ENCODE data around the gene TRIM2. TPM values are rescaled to one million over a fixed set of nuclear protein-coding genes. Genes with fewer than 3 reads are reported as not detected.

TRIM2 gene
- total RNA-seq, 1 experiment from 2014 or later = 41.4 TPM

- ChIA-PET POLR2A (no interaction called here), RAD21 (ENCODE audit: low non-redundant PET in 1 of 2, low total read pairs in 2 of 2, uncharacterized antibody in 2 of 2, unreplicated experiment in 2 of 2) (no interaction called here), CTCF (no interaction called here)
- Histone ChIP-seq H3K4me2 (ENCODE audit: low read length) (no peak overlapping the region), H3K4me1 (ENCODE audit: control insufficient read depth in 1 of 2, insufficient read depth in 2 of 2, low read length in 2 of 2) (peaks cover 7 to 32% of the 10 kb centered on the region in 2 experiments; a peak in 3 of 4 replicates), H3K79me2 (ENCODE audit: insufficient read depth, low read length) (no peaks in the 10 kb centered on the region; the same call in 1 of the 2 replicates), H3K9me2 (ENCODE audit: insufficient read depth) (no peaks in the 10 kb centered on the region), H3K9me3 (ENCODE audit: control insufficient read depth in 1 of 2, insufficient read depth in 1 of 2, low read depth in 1 of 2, low read length in 2 of 2) (no peaks in the 10 kb centered on the region), H3K36me3 (ENCODE audit: control insufficient read depth in 1 of 2, insufficient read depth in 2 of 2, low read length in 2 of 2) (no peaks in the 10 kb centered on the region), H2AFZ (ENCODE audit: low read depth, low read length, poor library complexity, severe bottlenecking) (no peak overlapping the region), H3K9ac (ENCODE audit: low read length) (no peak overlapping the region), H3K27me3 (ENCODE audit: insufficient read depth, low read length) (no peaks in the 10 kb centered on the region), H3K4me3 (replicated peaks in 1 of 2; ENCODE audit: low read depth in 1 of 2, low read length in 2 of 2) (no peak overlapping the region), H3K27ac (ENCODE audit: low read depth, low read length) (no peak overlapping the region), H4K20me1 (ENCODE audit: insufficient read depth) (no peaks in the 10 kb centered on the region)
- no peak for DNase-seq (ENCODE audit: low read depth, low spot score)
- intact Hi-C loops (cut with micrococcal nuclease) = no loop called here
- ATAC-seq = no peak
- TF ChIP-seq ZFX (IDR thresholded peaks at IDR 0.05) (no peak), POLR2A (IDR thresholded peaks at IDR 0.05; ENCODE audit: borderline replicate concordance, extremely low read depth, insufficient read depth, insufficient read length) (no peak), POLR2AphosphoS5 (IDR thresholded peaks at IDR 0.05; ENCODE audit: low read depth, low read length) (no peak), CEBPB (IDR thresholded peaks at IDR 0.05; ENCODE audit: low read depth) (no peak), ZNF274 (IDR thresholded peaks at IDR 0.05; ENCODE audit: low read depth, low read length) (no peak)
- TF ChIP-seq, protein P1, sequence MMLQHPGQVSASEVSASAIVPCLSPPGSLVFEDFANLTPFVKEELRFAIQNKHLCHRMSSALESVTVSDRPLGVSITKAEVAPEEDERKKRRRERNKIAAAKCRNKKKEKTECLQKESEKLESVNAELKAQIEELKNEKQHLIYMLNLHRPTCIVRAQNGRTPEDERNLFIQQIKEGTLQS (IDR thresholded peaks at IDR 0.05) = no peak
- TF ChIP-seq, protein P2, sequence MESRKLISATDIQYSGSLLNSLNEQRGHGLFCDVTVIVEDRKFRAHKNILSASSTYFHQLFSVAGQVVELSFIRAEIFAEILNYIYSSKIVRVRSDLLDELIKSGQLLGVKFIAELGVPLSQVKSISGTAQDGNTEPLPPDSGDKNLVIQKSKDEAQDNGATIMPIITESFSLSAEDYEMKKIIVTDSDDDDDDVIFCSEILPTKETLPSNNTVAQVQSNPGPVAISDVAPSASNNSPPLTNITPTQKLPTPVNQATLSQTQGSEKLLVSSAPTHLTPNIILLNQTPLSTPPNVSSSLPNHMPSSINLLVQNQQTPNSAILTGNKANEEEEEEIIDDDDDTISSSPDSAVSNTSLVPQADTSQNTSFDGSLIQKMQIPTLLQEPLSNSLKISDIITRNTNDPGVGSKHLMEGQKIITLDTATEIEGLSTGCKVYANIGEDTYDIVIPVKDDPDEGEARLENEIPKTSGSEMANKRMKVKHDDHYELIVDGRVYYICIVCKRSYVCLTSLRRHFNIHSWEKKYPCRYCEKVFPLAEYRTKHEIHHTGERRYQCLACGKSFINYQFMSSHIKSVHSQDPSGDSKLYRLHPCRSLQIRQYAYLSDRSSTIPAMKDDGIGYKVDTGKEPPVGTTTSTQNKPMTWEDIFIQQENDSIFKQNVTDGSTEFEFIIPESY (IDR thresholded peaks at IDR 0.05; ENCODE audit: extremely low read depth, insufficient replicate concordance, low read length) = no peak
- BruUV-seq (replicated peaks) = no TSS peak
These were observed 16.6 kb downstream of the TRIM2 start for GRCh38 chr4:153220682-153221395.

All from HCT116 (cell line).